ENCODE measurements around the gene PSME4. TPM values are rescaled to one million over a fixed set of nuclear protein-coding genes. Genes with fewer than 3 reads are reported as not detected.

The PSME4 gene
- total and polyA plus RNA-seq, 7 donors = 55.2 to 189 (median 113) TPM

DNA sequence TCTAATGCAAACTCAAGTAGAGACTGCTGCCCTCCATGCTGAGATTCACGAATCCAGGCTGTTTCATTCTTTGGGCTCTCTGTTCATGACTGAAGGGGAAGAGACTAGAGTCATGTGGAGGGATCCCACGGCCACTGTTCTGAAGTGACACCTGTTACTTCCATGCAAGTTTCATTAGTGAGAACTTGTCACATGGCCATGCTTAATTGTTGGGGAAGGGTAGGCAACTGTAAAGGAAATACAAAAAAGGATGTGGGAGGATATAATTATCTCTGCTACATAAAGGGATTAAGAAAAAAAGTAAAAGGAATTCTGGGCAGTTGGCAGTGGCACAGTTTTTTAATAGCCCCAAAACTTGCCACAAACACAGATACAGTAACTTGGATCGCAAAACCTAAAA, 28.0 kb upstream of the PSME4 start:
- 61 to 82% (median 65%) methylated on average over 3 of the region's 3 CpGs for WGBS, 3 donors
- no peaks in the 10 kb centered on the region for H3K36me3 ChIP-seq (ENCODE audit: insufficient read depth in 1 of 2, low read depth in 1 of 2)
- H3K4me1 ChIP-seq = no peaks in the 10 kb centered on the region
- intact Hi-C loops (cut with DNase I) = no loop called here
- DNase-seq (no peak), ATAC-seq (no peak)
- no peak overlapping the region for H3K4me3 ChIP-seq
- H3K9me3 ChIP-seq = no peaks in the 10 kb centered on the region
- no peak overlapping the region for H3K27ac ChIP-seq
- TF ChIP-seq, protein P1, sequence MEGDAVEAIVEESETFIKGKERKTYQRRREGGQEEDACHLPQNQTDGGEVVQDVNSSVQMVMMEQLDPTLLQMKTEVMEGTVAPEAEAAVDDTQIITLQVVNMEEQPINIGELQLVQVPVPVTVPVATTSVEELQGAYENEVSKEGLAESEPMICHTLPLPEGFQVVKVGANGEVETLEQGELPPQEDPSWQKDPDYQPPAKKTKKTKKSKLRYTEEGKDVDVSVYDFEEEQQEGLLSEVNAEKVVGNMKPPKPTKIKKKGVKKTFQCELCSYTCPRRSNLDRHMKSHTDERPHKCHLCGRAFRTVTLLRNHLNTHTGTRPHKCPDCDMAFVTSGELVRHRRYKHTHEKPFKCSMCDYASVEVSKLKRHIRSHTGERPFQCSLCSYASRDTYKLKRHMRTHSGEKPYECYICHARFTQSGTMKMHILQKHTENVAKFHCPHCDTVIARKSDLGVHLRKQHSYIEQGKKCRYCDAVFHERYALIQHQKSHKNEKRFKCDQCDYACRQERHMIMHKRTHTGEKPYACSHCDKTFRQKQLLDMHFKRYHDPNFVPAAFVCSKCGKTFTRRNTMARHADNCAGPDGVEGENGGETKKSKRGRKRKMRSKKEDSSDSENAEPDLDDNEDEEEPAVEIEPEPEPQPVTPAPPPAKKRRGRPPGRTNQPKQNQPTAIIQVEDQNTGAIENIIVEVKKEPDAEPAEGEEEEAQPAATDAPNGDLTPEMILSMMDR (IDR thresholded peaks at IDR 0.05) = no peak
- H3K27me3 ChIP-seq (ENCODE audit: insufficient read depth in 3 of 3, low read length in 2 of 3) = no peaks in the 10 kb centered on the region

DNA sequence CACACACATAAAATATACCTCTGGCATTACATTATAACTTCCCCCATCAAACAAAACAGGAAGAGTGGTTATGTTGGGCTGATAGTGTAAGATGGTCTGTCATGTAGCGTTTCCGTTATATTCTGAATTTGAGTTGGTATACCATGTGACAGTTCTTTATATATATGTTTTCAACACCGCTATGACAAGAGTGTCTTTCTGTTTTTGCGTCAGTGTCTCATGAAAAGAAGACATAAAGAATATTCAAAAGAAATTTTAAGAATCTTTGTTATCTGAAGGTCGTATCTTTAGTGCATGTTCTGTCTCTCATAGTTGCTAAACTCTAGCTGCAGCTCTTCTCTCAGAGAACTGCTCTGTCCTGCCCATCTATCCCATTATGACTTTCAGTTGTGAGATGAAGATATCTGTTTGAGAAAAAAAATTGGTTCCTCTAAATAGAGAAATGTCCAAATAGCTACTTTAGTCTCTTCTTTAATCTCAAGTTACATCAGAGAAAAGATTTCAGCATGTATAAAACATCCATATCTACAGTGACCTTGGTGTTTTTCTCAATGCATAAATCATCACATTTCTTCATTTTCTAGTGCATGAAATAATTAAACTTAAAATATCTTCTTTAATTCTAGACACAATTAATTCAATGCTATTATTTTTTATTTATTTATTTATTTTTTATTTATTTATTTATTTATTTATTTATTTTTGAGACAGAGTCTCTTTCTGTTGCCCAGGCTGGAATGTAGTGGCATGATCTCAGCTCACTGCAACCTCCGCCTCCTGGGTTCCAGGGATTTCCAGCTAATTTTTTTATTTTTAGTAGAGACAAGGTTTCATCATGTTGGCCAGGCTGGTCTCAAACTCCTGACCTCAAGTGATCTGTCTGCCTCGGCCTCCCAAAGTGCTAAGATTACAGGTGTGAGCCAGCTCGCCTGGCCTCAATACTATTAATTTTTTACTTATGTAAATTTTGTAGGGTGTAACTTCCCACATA, 24.3 kb upstream of the PSME4 start:
- TF ChIP-seq, protein P1 (IDR thresholded peaks at IDR 0.05) = no peak
- Histone ChIP-seq H3K27ac (no peak overlapping the region), H3K27me3 (ENCODE audit: insufficient read depth in 3 of 3, low read length in 2 of 3) (no peaks in the 10 kb centered on the region), H3K9me3 (no peaks in the 10 kb centered on the region), H3K4me1 (no peaks in the 10 kb centered on the region), H3K4me3 (no peak overlapping the region), H3K36me3 (ENCODE audit: insufficient read depth in 1 of 2, low read depth in 1 of 2) (no peaks in the 10 kb centered on the region)
- ATAC-seq = peak in 2 of 4 donors; percentile 50 to 57
- no peak for DNase-seq
- intact Hi-C loops (cut with DNase I) = no loop called here
- WGBS, 3 donors = 68 to 86% (median 70%) methylated on average over 8 of the region's 8 CpGs

DNA sequence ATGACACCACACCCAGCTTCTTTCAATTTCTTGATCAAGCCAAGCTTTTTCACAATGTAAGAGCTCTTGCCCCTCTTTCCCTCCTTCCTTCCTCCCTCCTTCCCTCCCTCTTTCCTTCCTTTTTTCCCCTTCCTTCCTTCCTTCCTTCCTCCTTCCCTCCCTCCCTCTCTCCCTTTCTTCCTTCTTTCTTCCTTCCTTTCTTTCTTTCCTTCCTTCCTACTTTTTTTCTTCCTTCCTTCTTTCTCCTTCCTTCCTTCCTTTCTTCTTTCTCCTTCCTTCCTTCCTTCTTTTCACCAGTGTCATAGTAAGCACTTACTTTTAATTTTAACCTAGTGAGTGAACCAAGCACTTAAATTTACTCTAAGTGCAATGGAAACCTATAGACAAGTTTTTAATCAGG, 21.2 kb upstream of the PSME4 start:
- intact Hi-C loops (cut with DNase I) = no loop called here

DNA sequence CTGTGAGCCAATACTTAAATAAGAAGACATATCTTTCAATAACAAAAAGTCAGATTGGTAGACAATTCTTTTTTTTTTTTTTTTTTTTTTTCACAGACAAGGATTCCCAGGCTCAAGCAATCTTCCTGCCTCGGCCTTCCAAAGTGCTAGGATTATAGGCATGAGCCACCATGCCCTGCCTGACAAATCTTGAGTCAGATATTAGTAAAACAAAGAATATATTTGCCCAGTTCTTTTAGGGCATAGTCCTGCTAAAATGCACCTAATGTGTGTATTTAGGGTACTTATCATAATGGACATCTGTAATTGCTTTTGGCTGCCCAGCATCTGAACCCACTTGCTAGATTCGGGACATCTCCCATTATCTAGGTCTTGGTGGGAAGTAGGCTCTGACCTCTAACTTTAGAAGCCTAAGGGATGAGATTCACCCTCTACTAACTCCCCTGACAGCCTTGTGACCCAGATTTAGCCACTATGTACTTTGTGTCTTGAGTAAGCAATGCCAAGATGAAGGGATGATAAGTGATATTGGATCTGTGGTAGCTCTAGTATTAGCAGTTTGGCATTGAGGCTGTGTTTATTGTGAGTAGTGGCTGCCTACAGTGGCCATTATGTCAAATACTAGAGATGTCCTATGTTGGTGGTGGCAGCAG, 18.5 kb upstream of the PSME4 start:
- 58 to 75% (median 61%) methylated on average over 2 of the region's 2 CpGs for WGBS, 3 donors
- TF ChIP-seq, protein P1 (IDR thresholded peaks at IDR 0.05) = no peak
- peak overlapping the region; percentile 46 for H3K27ac ChIP-seq
- H3K27me3 ChIP-seq (ENCODE audit: insufficient read depth in 3 of 3, low read length in 2 of 3) = no peaks in the 10 kb centered on the region
- intact Hi-C loops (cut with DNase I) = no loop called here
- no peaks in the 10 kb centered on the region for H3K9me3 ChIP-seq
- ATAC-seq = peak; percentile 62 to 85 (median 80)
- H3K36me3 ChIP-seq (ENCODE audit: insufficient read depth in 1 of 2, low read depth in 1 of 2) = no peaks in the 10 kb centered on the region
- H3K4me3 ChIP-seq = no peak overlapping the region
- DNase-seq = no peak
- peaks cover 38% of the 10 kb centered on the region for H3K4me1 ChIP-seq

More for the DNA sequence above, 21.2 kb upstream of the PSME4 start:
- TF ChIP-seq, protein P1 (IDR thresholded peaks at IDR 0.05) = no peak
- Histone ChIP-seq H3K9me3 (no peaks in the 10 kb centered on the region), H3K27ac (no peak overlapping the region), H3K36me3 (ENCODE audit: insufficient read depth in 1 of 2, low read depth in 1 of 2) (no peaks in the 10 kb centered on the region), H3K4me3 (no peak overlapping the region), H3K4me1 (peaks cover 27% of the 10 kb centered on the region), H3K27me3 (ENCODE audit: insufficient read depth in 3 of 3, low read length in 2 of 3) (no peaks in the 10 kb centered on the region)
- DNase-seq = no peak
- no peak for ATAC-seq

All from psoas muscle (tissue), 8 donors.